IPS-20b (cell line): ENCODE data around the gene ZNF768.
A peak's percentile ranks its signal among the peaks of the same experiment; 100 is the strongest.

Source experiments
- H3K27ac ChIP-seq: one replicate; pipeline ENCODE4 v1.5.1; 2013; ENCODE audit warnings: low read length
- H3K27me3 ChIP-seq: 2 replicates; pipeline ENCODE4 v1.6.1; 2013; ENCODE audit warnings: mild to moderate bottlenecking, low read length, inconsistent platforms; ENCODE audit not compliant: insufficient read depth
- H3K36me3 ChIP-seq: 2 replicates; pipeline ENCODE4 v1.6.1; 2013; ENCODE audit warnings: low read depth, mild to moderate bottlenecking, inconsistent platforms, low read length, moderate library complexity; ENCODE audit not compliant: insufficient read depth
- H3K4me1 ChIP-seq: 2 replicates; pipeline ENCODE4 v1.6.1; 2013; ENCODE audit warnings: mild to moderate bottlenecking, control low read depth, inconsistent platforms, low read length, moderate library complexity; ENCODE audit not compliant: insufficient read depth
- H3K4me3 ChIP-seq: 2 replicates; pipeline ENCODE4 v1.5.1; 2013; ENCODE audit warnings: mild to moderate bottlenecking, low read length, inconsistent platforms
- H3K9ac ChIP-seq: 2 replicates; pipeline ENCODE4 v1.6.1; 2013; ENCODE audit warnings: low read depth, mild to moderate bottlenecking, inconsistent platforms, low read length, moderate library complexity
- H3K9me3 ChIP-seq: 2 replicates; pipeline ENCODE4 v1.6.1; 2013; ENCODE audit warnings: mild to moderate bottlenecking, low read depth, low read length, inconsistent platforms; ENCODE audit not compliant: insufficient read depth

Gene ZNF768

GRCh38 chr16:30565526-30565925 is 39.2 kb upstream of the ZNF768 start:
- Histone ChIP-seq H3K4me3 (no peak overlapping the region), H3K27ac (no peak overlapping the region), H3K4me1 (peaks cover 6% of the 10 kb centered on the region), H3K9ac (no peak overlapping the region), H3K36me3 (no peaks in the 10 kb centered on the region), H3K27me3 (no peaks in the 10 kb centered on the region), H3K9me3 (no peaks in the 10 kb centered on the region)

GRCh38 chr16:30562021-30562420 is 35.7 kb upstream of the ZNF768 start:
- no peaks in the 10 kb centered on the region for H3K27me3 ChIP-seq
- no peaks in the 10 kb centered on the region for H3K36me3 ChIP-seq
- no peak overlapping the region for H3K27ac ChIP-seq
- no peak overlapping the region for H3K4me3 ChIP-seq
- no peaks in the 10 kb centered on the region for H3K9me3 ChIP-seq
- no peak overlapping the region for H3K9ac ChIP-seq
- 0 out of 2 replicates have a peak, but pooled peaks cover 3% of the 10 kb centered on the region for H3K4me1 ChIP-seq

GRCh38 chr16:30561089-30561816 is 34.9 kb upstream of the ZNF768 start:
- Histone ChIP-seq H3K36me3 (no peaks in the 10 kb centered on the region), H3K9ac (no peak overlapping the region), H3K4me3 (no peak overlapping the region), H3K4me1 (0 out of 2 replicates have a peak, but pooled peaks cover 4% of the 10 kb centered on the region), H3K27ac (no peak overlapping the region), H3K27me3 (no peaks in the 10 kb centered on the region), H3K9me3 (no peaks in the 10 kb centered on the region)

- peaks cover 6% of the 10 kb centered on the region for H3K36me3 ChIP-seq
- no peak overlapping the region for H3K27ac ChIP-seq
- no peak overlapping the region for H3K9ac ChIP-seq
- H3K4me3 ChIP-seq: no peak overlapping the region
- H3K27me3 ChIP-seq: no peaks in the 10 kb centered on the region
- H3K4me1 ChIP-seq: 0 out of 2 replicates have a peak, but pooled peaks cover 6% of the 10 kb centered on the region
- no peaks in the 10 kb centered on the region for H3K9me3 ChIP-seq
Measured at GRCh38 chr16:30559690-30560089, 33.3 kb upstream of the ZNF768 start.

GRCh38 chr16:30558789-30559377 is 32.5 kb upstream of the ZNF768 start:
- Histone ChIP-seq H3K4me3 (peak overlapping the region; percentile 54), H3K27ac (peak overlapping the region; percentile 59), H3K4me1 (0 out of 2 replicates have a peak, but pooled peaks cover 6% of the 10 kb centered on the region), H3K9me3 (no peaks in the 10 kb centered on the region), H3K9ac (peak overlapping the region; percentile 69; the same call in 1 of the 2 replicates), H3K27me3 (no peaks in the 10 kb centered on the region), H3K36me3 (peaks cover 14% of the 10 kb centered on the region)

DNA sequence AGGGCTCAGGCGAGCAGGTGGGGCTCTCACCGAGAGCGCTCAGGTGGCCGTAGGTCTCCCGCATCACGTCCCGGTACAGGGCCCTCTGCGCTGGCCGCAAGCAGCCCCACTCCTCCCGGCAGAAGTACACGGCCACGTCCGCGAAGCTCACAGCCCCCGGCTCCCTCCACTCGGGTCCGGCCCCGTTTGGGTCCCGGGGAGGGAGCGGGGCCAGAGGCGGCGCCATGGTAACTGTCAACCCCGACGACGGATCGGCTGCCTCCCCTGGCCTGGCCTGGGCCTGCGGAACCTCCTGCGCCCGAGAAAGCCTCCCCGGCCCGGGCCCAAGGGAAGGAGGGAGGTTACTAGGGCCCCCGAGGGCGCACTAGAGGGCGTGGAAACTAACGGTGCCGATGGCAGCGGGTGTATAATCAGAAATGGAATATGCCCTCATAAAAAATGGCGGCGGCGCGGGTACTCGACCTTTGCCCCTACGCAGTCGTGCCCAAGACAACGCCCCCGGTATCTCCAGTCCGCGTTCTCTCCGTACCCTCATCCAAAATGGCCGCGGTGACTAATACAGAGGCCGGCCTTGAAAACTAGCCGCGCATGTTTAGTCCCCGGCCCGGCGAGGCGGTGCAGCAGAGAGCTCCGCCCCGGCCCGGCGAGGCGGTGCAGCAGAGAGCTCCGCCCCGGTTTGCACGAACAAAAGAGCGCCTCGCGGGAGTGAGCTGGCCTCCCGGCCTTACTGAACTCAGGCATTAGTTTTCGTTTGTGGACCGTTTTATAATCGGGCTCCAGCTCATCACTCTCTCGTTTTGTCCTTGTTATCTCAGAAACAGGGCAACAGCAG is 31.8 kb upstream of the ZNF768 start, which contains the start of gene ZNF764:
Gene ZNF764, minus strand, starts transcription at position 418 of the 832 bp plus-strand sequence. Its CDS starts 192 bp downstream, at position 226.
- Histone ChIP-seq H3K9me3 (no peaks in the 10 kb centered on the region), H3K27ac (peak within 1 kb of the TSS; percentile 59), H3K4me3 (peak within 1 kb of the TSS; percentile 81), H3K4me1 (0 out of 2 replicates have a peak, but pooled peaks cover 6% of the 10 kb centered on the region), H3K27me3 (no peaks in the 10 kb centered on the region), H3K36me3 (peaks cover 21% of the 10 kb centered on the region), H3K9ac (peak within 1 kb of the TSS; percentile 82)

- 0 out of 2 replicates have a peak, but pooled peaks cover 6% of the 10 kb centered on the region for H3K4me1 ChIP-seq
- peak overlapping the region; percentile 82 for H3K9ac ChIP-seq
- H3K9me3 ChIP-seq: no peaks in the 10 kb centered on the region
- H3K4me3 ChIP-seq: peak overlapping the region; percentile 81
- peaks cover 21% of the 10 kb centered on the region for H3K36me3 ChIP-seq
- H3K27ac ChIP-seq: peak overlapping the region; percentile 3
- H3K27me3 ChIP-seq: no peaks in the 10 kb centered on the region
Measured at GRCh38 chr16:30557707-30557956, 31.3 kb upstream of the ZNF768 start.

GRCh38 chr16:30556125-30556473 is 29.7 kb upstream of the ZNF768 start:
- Histone ChIP-seq H3K36me3 (peaks cover 21% of the 10 kb centered on the region), H3K27ac (no peak overlapping the region), H3K4me3 (no peak overlapping the region), H3K4me1 (0 out of 2 replicates have a peak, but pooled peaks cover 6% of the 10 kb centered on the region), H3K27me3 (no peaks in the 10 kb centered on the region), H3K9ac (no peak overlapping the region), H3K9me3 (no peaks in the 10 kb centered on the region)

DNA sequence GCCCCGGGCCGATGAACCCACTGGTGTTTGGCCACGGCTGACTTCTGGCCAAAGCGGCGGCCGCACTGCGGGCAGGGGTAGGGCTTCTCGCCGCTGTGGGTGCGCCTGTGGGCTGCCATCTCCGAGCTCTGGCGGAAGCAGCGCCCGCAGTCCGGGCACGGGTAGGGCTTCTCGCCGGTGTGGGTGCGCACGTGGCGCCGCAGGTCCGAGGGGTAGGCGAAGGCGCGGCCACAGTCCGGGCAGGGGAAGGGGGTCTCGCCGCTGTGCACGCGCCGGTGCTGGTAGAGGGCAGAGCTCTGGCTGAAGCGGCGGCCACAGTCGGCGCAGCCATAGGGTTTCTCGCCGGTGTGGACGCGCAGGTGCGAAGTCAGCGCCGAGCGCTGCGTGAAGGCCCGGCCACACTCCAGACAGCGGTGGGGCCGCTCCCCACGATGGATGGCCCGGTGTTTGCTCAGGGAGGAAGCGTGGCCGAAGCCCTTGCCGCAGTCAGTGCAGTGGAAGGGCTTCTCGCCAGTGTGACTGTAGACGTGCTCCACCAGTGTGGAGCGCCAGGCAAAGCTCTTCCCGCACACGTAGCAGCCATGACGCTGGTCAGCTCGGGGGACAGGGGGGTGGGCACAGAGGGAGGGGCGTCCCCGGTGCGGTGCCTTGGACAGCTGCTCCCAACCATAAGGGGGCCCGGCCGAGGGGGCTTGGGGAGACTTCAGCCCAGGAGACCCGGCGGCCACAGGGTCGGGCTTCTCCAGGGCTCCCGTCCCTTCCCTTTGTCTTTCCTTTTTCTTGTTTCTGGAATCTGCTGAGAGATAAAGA is 29.2 kb upstream of the ZNF768 start:
- Histone ChIP-seq H3K27me3 (no peaks in the 10 kb centered on the region), H3K9me3 (no peaks in the 10 kb centered on the region), H3K4me1 (0 out of 2 replicates have a peak, but pooled peaks cover 3% of the 10 kb centered on the region), H3K9ac (no peak overlapping the region), H3K4me3 (no peak overlapping the region), H3K27ac (no peak overlapping the region), H3K36me3 (peaks cover 21% of the 10 kb centered on the region)

DNA sequence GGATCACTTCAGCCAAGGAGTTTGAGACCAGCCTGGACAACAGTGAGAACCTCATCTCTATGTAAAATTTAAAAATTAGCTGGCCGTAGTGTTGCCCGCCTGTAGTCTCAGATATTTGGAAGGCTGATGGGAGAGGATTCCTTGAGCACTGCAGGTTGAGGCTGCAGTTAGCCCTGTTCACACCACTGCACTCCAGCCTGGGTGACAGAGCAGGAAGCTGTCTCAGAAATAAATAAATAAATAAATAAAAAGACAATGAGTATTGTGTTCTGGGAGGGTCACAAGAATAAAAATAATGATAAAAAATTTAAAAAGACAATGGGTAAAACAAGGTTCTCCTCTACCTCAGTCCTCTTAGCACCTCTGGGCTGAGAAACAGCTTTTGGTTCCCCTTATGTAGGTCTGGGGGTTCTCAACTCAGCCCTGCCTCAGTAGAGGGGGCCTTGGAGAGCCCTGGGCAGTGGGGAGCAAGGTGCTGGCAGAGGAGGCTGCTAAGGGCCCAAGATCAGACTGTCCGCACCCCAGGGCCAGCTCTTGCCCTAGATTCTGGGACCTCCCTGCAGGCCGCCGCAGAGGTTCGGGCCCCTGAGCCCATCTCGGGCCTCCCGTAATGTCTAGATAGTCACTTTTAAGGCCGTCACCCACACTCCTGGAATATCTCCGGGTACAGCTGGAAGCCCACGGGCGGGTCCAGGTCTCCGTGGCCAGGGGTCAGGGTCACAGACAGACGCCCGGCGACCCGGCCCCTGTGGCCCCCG is 28.4 kb upstream of the ZNF768 start:
- Histone ChIP-seq H3K27me3 (no peaks in the 10 kb centered on the region), H3K36me3 (peaks cover 21% of the 10 kb centered on the region), H3K4me3 (no peak overlapping the region), H3K9ac (no peak overlapping the region), H3K4me1 (0 out of 2 replicates have a peak, but pooled peaks cover 3% of the 10 kb centered on the region), H3K9me3 (no peaks in the 10 kb centered on the region), H3K27ac (no peak overlapping the region)
